GM21529 (cell line): ENCODE data around the gene TRNT1.

Experiments
- ATAC-seq: cut with Tn5 transposase; IDR thresholded peaks from one replicate; pipeline ENCODE4 v1.9.1; 2021; ENCODE audit not compliant: unreplicated experiment

TRNT1 gene

DNA sequence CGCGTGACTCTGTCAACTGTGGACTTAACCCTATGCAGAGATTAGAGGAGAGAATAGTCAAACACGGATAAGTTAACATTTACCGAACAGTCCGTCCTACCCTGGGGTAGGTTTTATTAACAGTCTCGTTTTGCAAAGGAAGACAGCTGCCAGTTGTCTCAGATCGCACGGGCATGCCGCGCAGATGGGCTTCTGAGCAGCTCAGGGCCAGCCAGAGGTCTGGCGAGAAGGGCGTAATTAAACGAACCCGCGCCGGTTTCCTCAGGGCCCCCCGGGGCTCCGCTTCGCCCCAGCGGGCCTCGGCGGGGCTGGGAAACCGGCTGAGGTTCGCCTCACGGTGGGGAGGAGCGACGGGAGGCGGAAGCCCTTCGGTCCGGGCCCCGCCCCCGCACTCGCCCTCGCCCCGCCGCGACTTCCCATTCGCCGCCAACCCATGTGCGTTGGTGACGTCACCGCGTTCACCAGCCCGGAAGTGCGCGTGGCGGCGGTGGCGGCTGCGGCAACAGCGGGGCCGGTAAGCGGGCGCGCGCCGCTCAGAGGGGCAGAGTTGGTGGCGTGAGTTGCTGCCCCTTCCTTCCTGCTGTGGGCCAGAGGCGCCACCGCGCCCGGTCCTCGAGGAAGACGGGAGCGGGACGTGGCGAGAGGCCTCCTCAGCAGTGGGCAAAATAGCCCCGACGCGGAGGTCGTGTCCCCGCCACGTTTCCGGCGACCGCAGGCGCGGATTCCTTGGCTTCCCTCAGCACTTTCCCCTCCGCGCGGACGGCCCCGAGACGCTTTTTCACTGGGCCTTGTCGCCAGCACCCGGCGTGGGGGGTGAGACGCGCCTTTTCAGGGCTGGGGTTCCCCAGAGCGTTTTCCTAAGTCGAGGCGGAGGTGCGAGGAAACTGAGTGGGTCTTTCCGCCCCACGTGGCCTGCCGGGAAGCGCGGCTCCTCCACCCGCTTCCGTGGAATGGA is at the start of gene TRNT1:
Gene TRNT1, plus strand, starts transcription at position 464 of the 955 bp plus-strand sequence. CDS start 2,101 bp downstream, outside the sequence.
- ATAC-seq = peak; percentile 90

DNA sequence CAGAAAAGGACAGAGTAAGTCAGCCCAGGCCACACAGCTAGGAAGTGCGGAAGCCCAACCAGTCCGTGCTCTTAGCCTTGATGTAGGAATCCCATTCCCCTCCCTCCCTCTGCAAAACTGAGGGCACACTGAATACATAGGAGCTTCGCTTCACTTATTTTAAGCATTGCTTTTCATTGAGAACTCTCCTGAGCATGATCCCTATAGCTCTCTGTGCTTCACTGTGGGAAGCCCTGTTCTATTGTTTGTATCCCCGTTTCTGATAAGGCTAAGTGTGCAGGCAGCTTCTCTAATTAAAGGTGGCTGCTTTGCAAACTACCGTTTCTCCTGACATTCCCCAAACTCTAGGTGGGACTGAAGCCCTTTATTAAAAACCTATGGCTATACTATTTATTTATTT is 46.4 kb upstream of the TRNT1 start:
- ATAC-seq = no peak

DNA sequence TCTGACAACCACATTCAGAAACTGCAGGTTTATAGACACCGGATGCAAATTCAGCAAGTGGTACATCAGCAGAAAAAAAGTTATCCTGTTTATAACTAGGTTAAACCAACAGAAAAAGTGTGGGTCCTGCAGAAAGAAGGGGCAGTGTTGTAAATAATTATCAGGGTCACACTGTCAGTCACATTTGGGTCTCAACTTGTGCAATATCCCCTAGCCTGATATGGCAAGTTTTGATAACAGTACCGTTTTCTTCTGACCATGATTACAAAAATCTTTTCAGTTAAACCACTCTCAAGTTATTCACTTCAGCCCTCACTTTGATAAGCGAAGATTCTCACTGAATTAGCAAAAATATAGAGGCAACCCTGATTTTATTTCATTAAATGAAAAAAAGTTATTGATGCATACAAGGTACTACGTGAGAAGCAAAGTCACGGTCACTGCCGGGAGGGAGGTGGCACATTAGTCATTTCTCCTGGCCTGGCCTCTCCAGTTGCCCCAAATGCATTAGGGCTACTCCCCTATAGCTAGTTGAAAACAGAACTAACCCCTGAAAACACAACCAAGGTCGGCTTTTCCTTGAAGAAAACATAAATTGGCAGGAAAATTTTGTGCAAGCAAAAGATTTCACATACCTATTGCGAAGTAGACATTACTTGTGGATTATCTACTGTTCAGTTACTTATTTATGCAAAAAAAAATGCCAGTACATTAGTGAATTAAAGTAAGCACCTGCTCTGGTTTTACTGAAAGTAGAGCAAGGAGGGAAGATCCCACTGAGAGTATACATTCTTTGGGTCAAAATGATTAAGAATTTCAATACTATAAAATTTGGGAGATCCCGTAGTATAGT is 45.1 kb upstream of the TRNT1 start:
- ATAC-seq = peak; percentile 38

DNA sequence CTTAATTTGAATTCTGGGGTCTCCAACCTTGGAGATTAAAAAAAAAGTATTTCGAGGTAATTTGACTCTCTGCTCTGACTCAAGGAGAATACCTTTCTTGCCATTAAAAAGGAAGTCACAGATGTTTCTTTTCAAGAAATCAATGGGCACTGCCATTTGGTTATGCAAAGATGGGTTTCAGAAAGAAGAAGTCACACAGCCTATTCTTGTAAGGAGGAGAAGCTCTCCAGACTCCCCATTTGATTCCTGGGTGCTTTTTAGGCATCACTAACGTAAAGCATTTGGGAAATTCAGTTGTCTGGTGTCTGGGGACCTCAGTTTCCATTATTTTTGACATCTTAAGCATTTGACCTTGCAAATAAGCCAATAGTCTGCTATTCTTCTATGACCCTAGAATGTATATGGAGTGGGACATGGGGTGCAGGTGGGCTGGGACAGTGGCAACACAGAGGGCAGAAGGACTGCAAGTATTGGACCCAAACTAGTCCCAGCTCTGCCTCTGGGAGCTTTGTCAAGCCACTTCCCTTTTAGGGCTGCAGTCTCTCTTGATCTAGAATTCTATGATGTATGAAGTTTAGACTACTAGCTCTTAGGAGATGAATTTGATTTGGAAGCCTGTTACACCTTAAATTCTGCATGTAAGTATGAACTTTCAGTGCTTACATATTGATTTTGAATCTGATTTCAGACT is 44.4 kb upstream of the TRNT1 start:
- ATAC-seq = peak; percentile 87

DNA sequence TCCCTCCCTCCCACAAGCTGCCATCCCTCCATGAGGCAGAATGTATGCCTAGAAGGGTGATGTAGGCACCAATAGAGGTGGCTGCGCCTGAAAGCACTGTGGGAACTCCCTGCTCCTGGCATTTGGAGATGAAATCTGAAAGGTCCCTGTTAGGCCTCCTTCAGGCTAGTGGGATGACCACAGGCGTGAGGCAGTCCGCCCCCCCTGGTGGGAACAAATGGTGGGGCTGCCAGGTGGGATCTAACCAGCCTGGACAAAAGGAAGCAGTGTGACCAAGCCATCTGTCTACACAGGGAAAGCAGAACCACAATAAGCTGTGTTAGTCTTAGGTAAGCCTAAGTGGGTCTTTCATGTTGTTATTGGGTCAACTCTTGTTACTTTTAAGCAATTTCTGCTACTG is 41.9 kb upstream of the TRNT1 start:
- ATAC-seq = no peak

DNA sequence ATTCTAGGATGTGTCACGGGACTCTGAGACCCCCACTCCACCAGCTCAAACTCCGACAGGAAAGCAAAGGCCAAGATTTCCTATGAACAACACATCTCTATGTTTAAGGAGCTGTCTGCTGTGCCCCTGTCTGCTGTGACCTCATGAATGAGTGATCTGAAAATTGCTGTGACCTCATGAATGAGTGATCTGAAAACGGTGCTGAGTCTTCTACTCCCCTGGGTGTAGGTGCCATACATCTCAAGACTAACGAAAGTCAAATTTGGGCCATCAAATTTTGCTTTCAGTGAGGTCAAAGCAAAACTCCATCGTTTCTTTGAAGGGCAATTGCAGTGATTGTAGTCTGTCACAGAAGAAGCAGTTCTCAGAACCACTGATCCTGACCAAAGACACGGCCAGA is 41.0 kb upstream of the TRNT1 start:
- ATAC-seq = no peak

DNA sequence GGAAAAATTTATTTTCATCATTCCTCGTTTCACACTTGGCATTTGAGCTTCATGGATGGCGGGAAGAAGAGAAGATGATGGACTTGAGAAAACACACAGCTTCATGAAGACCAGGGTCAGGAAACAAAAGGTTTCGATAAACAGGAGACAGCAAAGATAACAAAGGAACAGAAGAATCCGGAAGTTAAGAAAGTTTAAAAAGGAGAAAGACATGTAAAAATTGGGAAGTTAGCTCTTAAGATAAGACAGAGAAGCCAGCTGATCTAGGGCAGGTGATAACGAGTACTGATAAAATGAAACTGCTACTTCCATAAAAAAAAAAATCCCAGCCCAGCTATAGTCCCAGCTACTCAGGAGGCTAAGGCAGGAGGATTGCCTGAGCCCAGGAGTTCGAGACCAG is 40.5 kb upstream of the TRNT1 start:
- ATAC-seq = no peak

DNA sequence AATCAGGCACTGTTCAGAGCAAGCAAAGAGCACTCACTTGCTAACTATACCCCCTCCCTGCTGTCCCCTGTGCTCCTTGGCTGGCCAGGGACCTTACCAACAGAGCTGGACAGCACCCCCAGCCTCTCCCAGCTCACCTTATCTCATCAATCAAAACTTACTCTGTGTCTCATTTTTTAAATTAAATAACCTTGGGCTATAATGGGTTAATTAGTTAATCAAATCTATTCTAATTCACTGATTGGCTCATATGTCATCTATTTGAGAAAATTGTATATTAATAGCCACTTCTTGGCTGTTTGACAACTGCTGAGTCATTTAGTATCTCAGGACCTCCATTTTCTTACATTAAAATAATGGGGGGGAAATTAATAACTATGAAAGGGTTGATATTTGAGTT is 39.5 kb upstream of the TRNT1 start:
- ATAC-seq = no peak

DNA sequence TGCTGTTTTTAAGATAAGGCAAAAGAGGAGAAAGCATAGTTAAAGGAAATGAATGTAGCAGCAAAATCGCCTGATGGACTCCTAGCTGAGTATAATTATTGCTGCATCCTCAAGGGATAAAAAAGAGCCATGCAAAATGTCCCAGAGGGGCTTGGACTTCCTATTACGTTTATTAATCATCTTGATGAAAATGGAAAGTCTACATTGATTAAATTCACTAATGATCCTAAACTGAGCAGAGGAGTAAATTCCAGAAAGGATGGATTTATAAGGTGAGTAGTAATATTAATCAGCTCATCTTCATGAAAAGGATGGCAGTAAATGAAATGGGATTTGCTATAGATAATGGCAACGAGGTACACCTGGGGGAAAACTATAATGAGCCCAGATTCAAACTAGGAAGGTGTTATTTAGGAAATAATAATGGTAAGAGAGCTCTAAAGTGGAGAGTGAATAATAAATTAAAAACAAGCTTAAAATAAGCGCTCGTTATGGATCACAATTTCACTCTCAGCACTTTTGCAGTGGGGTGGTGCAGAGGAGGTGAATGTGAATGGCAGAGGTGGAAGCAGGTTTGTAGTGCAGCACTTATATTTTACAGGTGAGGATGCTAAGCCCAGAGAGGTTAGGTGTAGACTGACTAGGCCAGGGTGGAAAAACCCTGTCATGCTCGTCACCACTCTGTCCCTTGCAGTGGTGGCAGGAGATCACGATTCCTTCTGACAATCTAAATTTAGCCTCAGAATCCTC is 38.8 kb upstream of the TRNT1 start:
- ATAC-seq = no peak

DNA sequence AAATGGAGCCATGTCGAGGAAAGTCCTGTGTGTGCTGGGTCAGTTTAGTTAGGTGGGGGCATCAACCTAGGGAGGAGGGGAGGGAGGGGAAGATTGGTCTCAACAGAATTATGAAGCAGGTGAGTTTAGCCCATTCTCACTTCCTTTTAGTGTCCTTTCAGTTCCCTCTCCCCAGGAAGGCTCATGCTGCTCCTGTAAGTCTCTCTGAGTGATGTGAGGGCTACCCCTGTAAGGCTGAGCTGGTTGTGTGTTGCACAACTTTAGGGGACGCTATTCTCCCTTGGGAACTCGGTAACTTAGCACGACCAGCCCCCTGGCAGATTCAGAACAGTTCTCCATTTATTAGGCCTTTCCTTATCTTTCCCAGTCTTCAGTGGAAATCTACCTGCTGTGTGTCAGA is 37.7 kb upstream of the TRNT1 start:
- ATAC-seq = peak; percentile 99

DNA sequence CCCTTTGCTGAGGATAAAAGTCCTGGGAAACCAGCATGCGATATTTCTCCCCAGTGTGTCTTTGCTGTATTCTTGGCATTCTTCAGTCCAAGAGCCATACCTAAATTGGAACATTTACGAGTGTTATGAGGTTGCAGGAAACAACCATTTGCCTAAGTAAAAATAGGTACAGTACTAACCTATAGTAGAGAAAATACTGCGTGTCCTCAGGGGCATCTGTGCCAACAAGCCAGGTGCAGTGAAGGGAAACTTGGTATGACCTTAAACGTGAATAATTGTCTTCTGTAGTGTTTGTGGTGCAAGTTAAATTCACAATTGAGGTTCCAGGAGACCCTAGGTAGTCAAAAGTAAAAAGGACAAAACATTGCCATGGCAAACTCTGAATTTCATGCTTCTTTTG is 28.8 kb upstream of the TRNT1 start:
- ATAC-seq = no peak

DNA sequence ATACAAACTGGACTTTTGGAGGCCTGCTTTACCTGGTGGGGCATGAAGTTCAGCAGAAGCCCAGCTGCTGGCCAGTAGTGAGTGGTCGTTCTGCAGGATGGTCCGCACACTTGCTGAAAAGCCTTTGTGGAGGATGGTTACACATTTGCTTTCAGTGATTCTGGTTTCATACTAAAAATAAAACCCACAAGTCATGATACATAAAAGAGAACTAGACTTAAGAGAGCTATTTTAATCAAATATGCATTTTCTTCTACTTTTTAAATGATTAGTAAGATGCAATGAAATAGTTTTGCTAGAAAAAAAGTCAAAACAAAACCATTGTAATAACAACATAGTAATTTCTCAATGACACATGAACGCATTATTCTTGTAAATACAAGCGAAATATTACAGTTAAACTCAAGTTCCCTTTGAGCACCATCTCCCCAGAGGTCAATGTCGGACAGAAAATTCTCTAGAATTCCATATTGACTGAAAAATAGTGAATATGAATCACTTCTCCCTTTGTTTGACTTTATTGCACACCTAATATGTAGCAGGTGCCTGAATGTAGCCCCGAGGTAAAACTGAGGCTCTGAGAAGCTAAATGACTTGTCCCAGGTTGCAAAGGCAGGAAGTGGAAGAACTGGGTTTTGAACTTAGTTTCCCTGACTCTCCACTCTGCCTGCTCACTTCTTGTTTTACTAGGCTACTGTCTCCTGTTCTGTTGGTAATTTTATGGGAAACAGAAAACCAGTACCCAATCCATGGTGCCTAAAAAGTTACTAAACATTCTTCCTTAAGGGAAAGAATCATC is 24.9 kb upstream of the TRNT1 start:
- peak; percentile 62 for ATAC-seq

DNA sequence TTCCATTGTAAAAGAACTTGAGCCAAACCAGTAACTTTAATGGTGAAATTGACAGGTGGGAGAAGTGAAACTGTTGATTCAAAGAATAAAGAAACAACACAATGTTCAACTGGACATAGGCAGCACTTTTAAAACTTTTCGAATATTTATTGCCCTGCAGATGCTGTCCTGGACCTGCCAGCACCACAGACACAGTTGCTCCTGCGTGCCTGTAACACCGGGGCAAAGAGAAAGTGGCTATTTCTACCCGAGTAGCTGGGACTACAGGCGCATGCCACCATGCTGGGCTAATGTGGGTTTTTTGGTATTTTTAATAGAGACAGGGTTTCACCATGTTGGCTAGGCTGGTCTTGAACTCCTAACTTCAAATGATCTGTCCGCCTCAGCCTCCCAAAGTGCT is 24.0 kb upstream of the TRNT1 start:
- ATAC-seq = no peak

DNA sequence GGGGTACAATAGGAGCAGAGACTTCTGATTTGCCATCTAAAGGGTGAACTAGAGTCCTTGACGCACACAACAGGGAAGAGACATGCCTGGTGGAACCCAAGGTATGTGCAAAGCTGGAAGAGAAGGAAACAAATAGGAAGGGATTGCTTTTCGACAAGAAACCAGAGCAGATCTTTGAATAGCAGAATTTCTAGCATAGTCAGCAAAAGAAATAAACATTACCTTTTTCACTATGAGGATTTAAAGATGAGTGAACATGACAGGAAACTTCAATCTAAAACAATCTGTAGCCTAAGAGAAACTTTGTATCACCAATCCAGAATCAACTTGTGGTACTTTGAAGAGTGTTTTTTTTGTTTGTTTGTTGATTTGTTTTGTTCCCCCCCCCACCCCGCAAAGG is 21.5 kb upstream of the TRNT1 start:
- no peak for ATAC-seq

DNA sequence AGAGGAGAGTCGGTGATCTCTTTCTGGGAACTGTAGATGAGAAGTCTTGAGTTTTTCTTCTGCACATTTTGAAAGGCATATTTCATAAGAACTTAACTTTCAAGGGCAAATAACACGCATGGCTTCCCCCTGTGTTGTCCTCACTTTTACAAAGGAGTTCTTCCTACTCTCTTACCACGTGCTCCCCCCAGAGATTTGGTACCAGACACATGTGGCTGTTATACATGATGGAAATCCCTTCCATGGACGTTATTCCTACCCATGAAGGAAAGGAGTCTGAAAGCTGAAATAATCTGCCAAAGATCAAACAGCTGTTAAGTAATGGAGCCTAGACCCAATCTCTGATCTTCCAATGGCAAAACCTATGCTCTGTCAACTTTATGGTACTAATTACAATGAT is 20.9 kb upstream of the TRNT1 start:
- ATAC-seq = no peak

DNA sequence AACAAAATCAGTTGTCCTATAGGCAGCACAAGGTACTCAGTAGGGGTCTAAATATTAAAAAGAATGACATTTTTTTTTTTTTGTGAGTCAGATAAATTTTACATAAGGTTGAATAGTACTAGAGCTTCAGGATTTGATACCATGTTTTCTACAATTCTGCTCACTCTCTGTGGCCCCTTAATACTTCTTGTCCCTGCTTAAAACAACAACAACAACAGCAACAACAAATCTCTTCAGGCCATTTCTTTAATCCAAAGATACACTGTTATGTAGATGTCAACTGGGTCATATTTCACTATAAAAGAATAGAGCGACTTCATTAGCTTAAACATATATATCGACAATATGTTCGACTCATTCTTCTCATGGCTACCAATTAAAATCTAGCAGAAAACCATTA is 19.6 kb upstream of the TRNT1 start:
- ATAC-seq = no peak

DNA sequence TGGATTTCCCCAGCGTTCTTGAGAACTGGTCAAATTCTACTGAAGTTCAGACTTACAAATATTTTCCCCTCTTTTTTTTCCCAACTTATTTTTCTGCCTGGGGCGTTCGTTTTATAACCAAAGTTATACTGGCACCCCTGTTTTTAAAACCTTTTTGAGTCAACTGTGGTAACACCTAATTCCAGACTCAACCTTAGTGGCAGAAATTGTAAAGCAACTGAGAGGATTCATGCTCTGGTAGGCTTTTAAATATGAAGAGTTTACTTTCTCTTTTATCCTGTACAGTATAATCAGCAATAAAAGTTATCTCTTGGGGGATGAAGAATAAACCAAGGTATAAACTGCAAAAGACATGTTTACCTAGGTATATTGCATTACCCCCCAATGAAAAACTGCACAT is 18.9 kb upstream of the TRNT1 start:
- ATAC-seq = no peak

DNA sequence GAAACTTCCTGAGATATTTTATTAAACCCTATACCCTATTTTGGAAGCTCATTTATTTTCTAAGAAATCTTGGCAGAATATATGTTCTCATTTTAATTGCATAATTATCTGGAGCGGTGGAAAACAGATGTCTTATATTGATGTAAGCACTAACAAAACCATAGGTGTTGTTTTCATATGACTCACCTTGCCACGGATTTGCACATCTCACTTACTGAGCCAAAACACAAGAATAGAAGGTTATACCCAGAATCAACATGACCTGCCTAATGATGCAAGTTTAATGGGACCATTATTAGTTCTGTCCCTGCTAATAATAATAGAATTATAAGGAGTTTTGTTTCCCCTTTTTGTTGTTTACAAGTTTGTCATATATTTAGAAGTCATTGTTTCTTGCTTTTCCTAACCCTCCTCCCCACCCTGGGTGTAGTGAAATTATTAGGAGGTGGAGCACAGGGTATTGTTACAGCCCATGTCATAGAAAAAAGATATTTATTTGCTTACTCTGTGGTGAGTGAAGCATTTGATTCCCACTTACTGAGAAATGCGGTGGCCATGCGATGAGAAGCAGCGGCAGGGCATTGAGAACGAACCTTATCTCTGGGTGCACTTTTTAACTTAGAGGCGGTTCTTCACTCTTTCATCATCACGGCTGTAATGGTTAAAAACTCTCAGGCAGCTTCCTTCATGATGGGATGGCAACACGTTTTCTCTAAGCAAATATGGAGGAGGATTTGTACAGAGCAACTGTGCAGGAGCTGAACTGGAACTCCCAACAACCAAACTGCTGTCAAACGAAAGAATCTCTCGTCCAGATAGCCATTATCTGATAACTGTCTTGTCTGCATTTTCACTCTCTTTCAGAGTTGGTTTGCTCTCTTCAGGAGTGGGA is 17.1 kb upstream of the TRNT1 start:
- ATAC-seq = peak; percentile 72

DNA sequence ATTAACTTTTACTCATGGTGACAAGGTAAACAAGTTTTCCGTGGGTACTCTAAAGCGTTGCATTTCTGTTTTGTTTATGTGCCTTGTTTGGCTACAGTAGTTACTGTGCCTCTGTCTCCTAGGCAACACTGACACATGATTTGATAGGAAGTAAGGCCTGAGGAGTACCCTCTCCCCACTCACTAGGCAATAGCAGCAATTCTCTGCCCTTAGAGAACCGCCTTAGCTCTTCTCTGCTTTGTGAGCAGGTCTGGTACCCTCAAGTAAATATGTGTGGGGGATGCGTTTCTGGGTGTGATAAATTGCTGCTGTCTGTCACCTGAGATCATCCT is 16.5 kb upstream of the TRNT1 start, which contains the start of gene IL5RA:
Gene IL5RA, minus strand, starts transcription at position 76 of the 332 bp plus-strand sequence. CDS start 5,390 bp downstream, outside the sequence.
- ATAC-seq = peak; percentile 50
